Measurements from ENCODE around the gene FNIP1. TPM values are rescaled to one million over a fixed set of nuclear protein-coding genes. Genes with fewer than 3 reads are reported as not detected.
"Not testable (repeated sequence)": the region's sequence is repeated elsewhere in the genome, so short reads cannot be mapped to it uniquely, and the experiment has no call there.

Gene FNIP1
- total RNA-seq, 1 donor from 2014 or later, result 35.2 TPM

DNA sequence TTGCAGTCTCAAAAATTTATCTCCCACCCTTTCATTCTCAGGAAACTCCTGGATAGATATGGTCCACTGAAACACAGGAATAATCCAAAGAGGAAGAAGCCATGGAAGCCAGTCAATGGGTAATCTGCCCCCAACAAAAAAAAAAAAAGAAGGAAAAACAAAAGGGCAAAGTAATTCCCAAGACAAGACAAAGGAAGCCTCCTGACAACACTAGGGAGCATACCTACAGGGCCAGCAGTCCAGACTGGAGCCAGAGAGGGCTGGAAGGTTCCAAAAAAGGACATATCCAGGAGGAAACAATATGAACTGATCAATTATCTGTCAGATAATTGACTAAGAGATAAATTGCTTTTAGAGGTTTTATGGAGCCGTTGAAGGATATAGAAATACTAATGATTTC lies 12.9 kb downstream of the FNIP1 start:
- no peaks in the 10 kb centered on the region for H3K36me3 ChIP-seq (ENCODE audit: control insufficient read depth, insufficient read depth, low read length)
- no peak for DNase-seq (ENCODE audit: low read depth)
- no peaks in the 10 kb centered on the region for H3K27me3 ChIP-seq (ENCODE audit: control insufficient read depth, insufficient read depth, low read length)
- H3K4me3 ChIP-seq (ENCODE audit: low read depth, low read length), result no peak overlapping the region
- TF ChIP-seq, protein P1, sequence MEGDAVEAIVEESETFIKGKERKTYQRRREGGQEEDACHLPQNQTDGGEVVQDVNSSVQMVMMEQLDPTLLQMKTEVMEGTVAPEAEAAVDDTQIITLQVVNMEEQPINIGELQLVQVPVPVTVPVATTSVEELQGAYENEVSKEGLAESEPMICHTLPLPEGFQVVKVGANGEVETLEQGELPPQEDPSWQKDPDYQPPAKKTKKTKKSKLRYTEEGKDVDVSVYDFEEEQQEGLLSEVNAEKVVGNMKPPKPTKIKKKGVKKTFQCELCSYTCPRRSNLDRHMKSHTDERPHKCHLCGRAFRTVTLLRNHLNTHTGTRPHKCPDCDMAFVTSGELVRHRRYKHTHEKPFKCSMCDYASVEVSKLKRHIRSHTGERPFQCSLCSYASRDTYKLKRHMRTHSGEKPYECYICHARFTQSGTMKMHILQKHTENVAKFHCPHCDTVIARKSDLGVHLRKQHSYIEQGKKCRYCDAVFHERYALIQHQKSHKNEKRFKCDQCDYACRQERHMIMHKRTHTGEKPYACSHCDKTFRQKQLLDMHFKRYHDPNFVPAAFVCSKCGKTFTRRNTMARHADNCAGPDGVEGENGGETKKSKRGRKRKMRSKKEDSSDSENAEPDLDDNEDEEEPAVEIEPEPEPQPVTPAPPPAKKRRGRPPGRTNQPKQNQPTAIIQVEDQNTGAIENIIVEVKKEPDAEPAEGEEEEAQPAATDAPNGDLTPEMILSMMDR (IDR thresholded peaks at IDR 0.05; ENCODE audit: insufficient read depth, low read length, poor library complexity, severe bottlenecking), result no peak

DNA sequence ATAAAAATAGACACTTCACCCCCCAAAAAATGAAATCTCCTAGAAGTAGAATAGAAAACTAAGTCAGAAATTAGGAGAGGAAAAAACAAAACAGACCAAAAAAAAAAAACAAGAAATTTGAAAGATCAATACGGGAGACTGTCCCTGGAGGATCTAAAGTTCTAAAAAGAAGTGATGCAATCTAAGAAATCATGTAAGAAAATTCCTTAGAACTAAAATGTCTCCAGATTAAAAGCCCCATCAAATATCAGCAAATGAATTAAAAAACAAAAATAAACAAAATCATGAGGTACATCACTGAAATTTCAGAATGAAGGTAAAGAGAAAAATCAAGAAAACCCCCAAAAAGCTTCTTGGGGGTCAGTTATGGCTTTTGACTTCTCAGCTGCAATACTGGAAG lies 13.5 kb downstream of the FNIP1 start:
- H3K36me3 ChIP-seq (ENCODE audit: control insufficient read depth, insufficient read depth, low read length), result no peaks in the 10 kb centered on the region
- no peaks in the 10 kb centered on the region for H3K27me3 ChIP-seq (ENCODE audit: control insufficient read depth, insufficient read depth, low read length)
- no peak overlapping the region for H3K4me3 ChIP-seq (ENCODE audit: low read depth, low read length)
- no peak for DNase-seq (ENCODE audit: low read depth)
- TF ChIP-seq, protein P1 (IDR thresholded peaks at IDR 0.05; ENCODE audit: insufficient read depth, low read length, poor library complexity, severe bottlenecking), result no peak

DNA sequence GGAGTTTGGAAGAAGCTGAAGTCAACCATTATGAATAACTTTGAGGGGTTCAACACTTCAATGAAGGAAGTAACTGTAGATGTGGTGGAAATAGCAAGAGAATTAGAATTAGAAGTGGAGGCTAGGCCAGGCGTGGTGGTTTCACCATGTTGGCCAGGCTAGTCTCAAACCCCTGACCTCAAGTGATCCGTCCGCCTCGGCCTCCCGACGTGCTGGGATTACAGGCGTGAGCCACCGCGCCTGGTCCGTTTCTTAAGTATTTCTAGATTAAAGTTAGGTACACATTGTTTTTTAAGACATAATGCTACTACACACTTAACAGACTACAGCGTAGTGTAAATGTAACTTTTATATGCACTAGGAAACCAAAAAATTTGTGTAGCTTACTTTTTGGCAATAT lies 14.1 kb downstream of the FNIP1 start:
- Histone ChIP-seq H3K4me3 (ENCODE audit: low read depth, low read length) (no peak overlapping the region), H3K36me3 (ENCODE audit: control insufficient read depth, insufficient read depth, low read length) (no peaks in the 10 kb centered on the region), H3K27me3 (ENCODE audit: control insufficient read depth, insufficient read depth, low read length) (no peaks in the 10 kb centered on the region)
- TF ChIP-seq, protein P1 (IDR thresholded peaks at IDR 0.05; ENCODE audit: insufficient read depth, low read length, poor library complexity, severe bottlenecking), result no peak
- no peak for DNase-seq (ENCODE audit: low read depth)

DNA sequence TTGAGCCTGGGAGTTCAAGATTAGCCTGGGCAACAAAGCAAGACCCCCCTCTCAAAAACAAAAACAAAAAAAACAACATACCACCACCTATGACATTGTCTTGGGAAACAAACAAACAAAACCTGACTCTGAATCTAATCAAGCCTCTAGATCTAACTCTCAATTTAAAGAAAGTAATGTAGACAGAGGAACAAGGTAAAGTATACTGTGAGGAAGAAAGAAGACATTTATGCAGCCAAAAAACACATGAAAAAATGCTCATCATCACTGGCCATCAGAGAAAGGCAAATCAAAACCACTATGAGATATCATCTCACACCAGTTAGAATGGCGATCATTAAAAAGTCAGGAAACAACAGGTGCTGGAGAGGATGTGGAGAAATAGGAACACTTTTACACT lies 18.7 kb downstream of the FNIP1 start:
- H3K27me3 ChIP-seq (ENCODE audit: control insufficient read depth, insufficient read depth, low read length), result not testable (repeated sequence)

DNA sequence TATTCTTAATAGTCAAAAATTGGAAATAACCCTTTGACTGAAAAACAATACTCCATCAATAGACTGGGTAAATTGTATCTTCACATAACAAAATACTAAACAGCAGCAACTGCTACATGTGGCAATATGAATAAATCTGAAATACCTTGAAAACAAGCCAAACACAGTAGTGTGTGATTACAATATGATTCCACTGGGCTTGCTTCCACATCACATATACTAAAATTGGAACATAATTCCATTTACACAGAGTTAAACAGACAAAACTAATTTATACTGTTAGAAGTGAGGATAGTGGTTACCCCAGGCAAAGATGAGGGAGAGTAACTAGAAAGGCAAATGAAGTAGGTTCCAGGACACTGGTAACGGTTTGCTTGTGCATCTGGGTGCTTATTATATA lies 20.4 kb downstream of the FNIP1 start:
- DNase-seq (ENCODE audit: low read depth), result no peak
- Histone ChIP-seq H3K4me3 (ENCODE audit: low read depth, low read length) (no peak overlapping the region), H3K36me3 (ENCODE audit: control insufficient read depth, insufficient read depth, low read length) (no peaks in the 10 kb centered on the region), H3K27me3 (ENCODE audit: control insufficient read depth, insufficient read depth, low read length) (no peaks in the 10 kb centered on the region)
- TF ChIP-seq, protein P1 (IDR thresholded peaks at IDR 0.05; ENCODE audit: insufficient read depth, low read length, poor library complexity, severe bottlenecking), result no peak

More for the DNA sequence above, 18.7 kb downstream of the FNIP1 start:
- H3K36me3 ChIP-seq (ENCODE audit: control insufficient read depth, insufficient read depth, low read length); H3K4me3 ChIP-seq (ENCODE audit: low read depth, low read length); DNase-seq (ENCODE audit: low read depth): not testable (repeated sequence)

DNA sequence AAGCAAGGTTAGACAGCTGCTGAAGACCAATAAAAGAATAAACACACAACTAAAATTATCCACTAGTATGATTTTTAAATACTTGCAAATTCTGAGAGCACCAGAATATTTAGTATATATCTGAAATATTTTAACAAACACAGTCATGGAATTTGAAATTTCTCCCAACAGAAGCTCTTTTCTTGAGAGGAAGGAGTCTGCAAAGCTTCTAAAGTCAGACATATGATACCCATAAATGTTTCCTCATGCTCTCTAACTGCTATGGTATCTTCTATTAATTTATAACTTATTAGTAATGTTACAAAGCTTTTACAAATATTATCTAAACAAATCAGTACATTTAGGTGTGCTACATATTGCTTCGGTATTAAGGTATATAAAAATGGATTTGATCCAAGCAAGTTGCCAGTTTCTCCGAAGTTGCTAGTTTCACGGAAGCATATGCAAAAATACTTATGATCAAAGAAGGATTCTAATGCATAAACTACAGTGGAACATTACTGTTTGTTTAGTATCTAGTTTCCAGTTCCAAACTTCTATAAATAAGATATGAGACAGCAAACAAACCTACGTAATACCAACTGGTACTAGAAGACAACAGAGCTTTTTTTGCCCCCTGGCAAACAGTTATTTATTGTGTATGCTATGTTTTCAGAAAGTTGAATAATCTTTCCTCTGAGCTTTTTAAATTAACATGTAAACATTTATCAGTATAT lies 22.0 kb downstream of the FNIP1 start:
- TF ChIP-seq, protein P1 (IDR thresholded peaks at IDR 0.05; ENCODE audit: insufficient read depth, low read length, poor library complexity, severe bottlenecking), result no peak
- Histone ChIP-seq H3K27me3 (ENCODE audit: control insufficient read depth, insufficient read depth, low read length) (no peaks in the 10 kb centered on the region), H3K36me3 (ENCODE audit: control insufficient read depth, insufficient read depth, low read length) (no peaks in the 10 kb centered on the region), H3K4me3 (ENCODE audit: low read depth, low read length) (no peak overlapping the region)
- DNase-seq (ENCODE audit: low read depth), result no peak

Data from kidney epithelial cell (primary cell).